Activated CD8-positive, alpha-beta memory T cell treated with anti-CD3 and anti-CD28 coated beads, Interleukin-2, amount 50 U/mL, for 24 hours (primary cell): Measurements from ENCODE around the gene BAIAP2.
"Not testable (repeated sequence)": the region's sequence is repeated elsewhere in the genome, so short reads cannot be mapped to it uniquely, and the experiment has no call there.

ENCODE experiments used
- DNase-seq: peaks from one replicate; pipeline ENCODE4 v3.0.0-alpha.2; 2020; ENCODE audit errors: extremely low read depth

Gene BAIAP2

GRCh38 chr17:81140018-81140417, 105.1 kb downstream of the BAIAP2 start:
- no peak for DNase-seq

- no peak for DNase-seq
Measured at GRCh38 chr17:81140695-81141094, 105.7 kb downstream of the BAIAP2 start.

- DNase-seq = peak; percentile 23
Measured at GRCh38 chr17:81142301-81143199, 107.6 kb downstream of the BAIAP2 start.

- no peak for DNase-seq
Measured at GRCh38 chr17:81143200-81143527, 108.2 kb downstream of the BAIAP2 start.

- DNase-seq = no peak
Measured at GRCh38 chr17:81143717-81144422, 108.9 kb downstream of the BAIAP2 start.

GRCh38 chr17:81144423-81144781, 109.5 kb downstream of the BAIAP2 start:
- DNase-seq = no peak

- DNase-seq = not testable (repeated sequence)
Measured at GRCh38 chr17:81146208-81146607, 111.3 kb downstream of the BAIAP2 start.

- DNase-seq = no peak
Measured at GRCh38 chr17:81147701-81148100, 112.8 kb downstream of the BAIAP2 start.

GRCh38 chr17:81148571-81148970, 113.6 kb downstream of the BAIAP2 start:
- DNase-seq = no peak

GRCh38 chr17:81148986-81149533, 114.1 kb downstream of the BAIAP2 start:
- DNase-seq = no peak

GRCh38 chr17:81150377-81151077, 115.6 kb downstream of the BAIAP2 start:
- no peak for DNase-seq

- no peak for DNase-seq
Measured at GRCh38 chr17:81151278-81151677, 116.3 kb downstream of the BAIAP2 start.

- DNase-seq = no peak
Measured at GRCh38 chr17:81152288-81152828, 117.4 kb downstream of the BAIAP2 start.

GRCh38 chr17:81153340-81153803, 118.4 kb downstream of the BAIAP2 start:
- DNase-seq = no peak

GRCh38 chr17:81154016-81154415, 119.1 kb downstream of the BAIAP2 start:
- not testable (repeated sequence) for DNase-seq

GRCh38 chr17:81154961-81155360, 120.0 kb downstream of the BAIAP2 start:
- no peak for DNase-seq

GRCh38 chr17:81156866-81157805, 122.2 kb downstream of the BAIAP2 start:
- DNase-seq = no peak

GRCh38 chr17:81157848-81158687, 123.1 kb downstream of the BAIAP2 start:
- DNase-seq = no peak

GRCh38 chr17:81158688-81159590, 124.0 kb downstream of the BAIAP2 start:
- no peak for DNase-seq
